Thoracic aorta (tissue), 2 donors: ENCODE data around the gene LMO1. TPM values are rescaled to one million over a fixed set of nuclear protein-coding genes. Genes with fewer than 3 reads are reported as not detected.

ENCODE experiments used
- ATAC-seq: fragments of 150-250 bp; one replicate; pipeline ENCODE4 v1.8.0; 2017; ENCODE audit warnings: low read depth; ENCODE audit not compliant: insufficient number of reproducible peaks, low FRiP score
- DNase-seq: peaks from one replicate; pipeline ENCODE4 v3.0.0-alpha.2; 2020; ENCODE audit warnings: low spot score
- H3K27ac ChIP-seq, 2 donors: fragments of 200-600 bp; sonication (generic); 1 replicate in 1 of 2; 2 replicates in 1 of 2; pipeline ENCODE4 v1.5.1; 2016; ENCODE audit warnings: mild to moderate bottlenecking in 2 of 2, moderate library complexity in 2 of 2
- H3K27me3 ChIP-seq: fragments of 200-600 bp; sonication (generic); replicated peaks from 2 replicates; pipeline ENCODE4 v1.6.0; 2016; ENCODE audit warnings: mild to moderate bottlenecking; ENCODE audit not compliant: insufficient read depth
- H3K36me3 ChIP-seq: fragments of 200-600 bp; sonication (generic); one replicate; pipeline ENCODE4 v1.5.1; 2016
- H3K4me1 ChIP-seq, 2 donors: fragments of 200-600 bp; sonication (generic); 1 replicate in 1 of 2; 2 replicates in 1 of 2; pipeline versions ENCODE4 v1.5.1 to v1.6.0; 2016; ENCODE audit warnings: low read depth in 2 of 2, mild to moderate bottlenecking in 1 of 2; ENCODE audit not compliant: control insufficient read depth in 1 of 2
- H3K4me3 ChIP-seq: fragments of 200-600 bp; sonication (generic); 2 replicates; pipeline ENCODE4 v1.5.1; 2016; ENCODE audit warnings: mild to moderate bottlenecking
- H3K9me3 ChIP-seq: fragments of 200-600 bp; sonication (generic); 2 replicates; pipeline ENCODE4 v1.5.1; 2016
- CTCF ChIP-seq: fragments of 200-600 bp; sonication (generic); IDR thresholded peaks from one replicate; pipeline ENCODE4 v1.5.1; 2019; ENCODE audit warnings: antibody characterized with exemption
- total RNA-seq, 2 donors: library from RNA; depleted of rRNA; stranded (reverse); fragments of >200 nt; gene quantifications; one replicate each; pipeline versions ENCODE4 v1.1.0 to v1.2.3, GENCODE V29; 2016

LMO1 gene
- total RNA-seq, 2 donors from 2014 or later = not detected

GRCh38 chr11:8203414-8203715 lies 60.3 kb downstream of the LMO1 start:
- no peaks in the 10 kb centered on the region for H3K36me3 ChIP-seq

GRCh38 chr11:8202516-8203413 lies 60.9 kb downstream of the LMO1 start:
- no peak for TF ChIP-seq CTCF
- Histone ChIP-seq H3K9me3 (no peaks in the 10 kb centered on the region), H3K27me3 (no peaks in the 10 kb centered on the region), H3K27ac (no peak overlapping the region), H3K4me1 (peaks cover 0 to 7% of the 10 kb centered on the region in 2 donors), H3K36me3 (no peaks in the 10 kb centered on the region), H3K4me3 (no peak overlapping the region)
- no peak for DNase-seq
- no peak for ATAC-seq

More at GRCh38 chr11:8203414-8203715, 60.3 kb downstream of the LMO1 start:
- ATAC-seq (no peak), DNase-seq (no peak)
- Histone ChIP-seq H3K9me3 (no peaks in the 10 kb centered on the region), H3K27ac (no peak overlapping the region), H3K27me3 (no peaks in the 10 kb centered on the region), H3K4me3 (no peak overlapping the region), H3K4me1 (peaks cover 0 to 7% of the 10 kb centered on the region in 2 donors)
- no peak for TF ChIP-seq CTCF

- TF ChIP-seq CTCF = no peak
- Histone ChIP-seq H3K4me3 (no peak overlapping the region), H3K36me3 (no peaks in the 10 kb centered on the region), H3K27ac (no peak overlapping the region), H3K9me3 (no peaks in the 10 kb centered on the region), H3K27me3 (no peaks in the 10 kb centered on the region), H3K4me1 (peaks cover 0 to under 1% of the 10 kb centered on the region in 2 donors)
- DNase-seq = no peak
- ATAC-seq = no peak
These were observed 61.9 kb downstream of the LMO1 start for GRCh38 chr11:8201644-8202365.

- Histone ChIP-seq H3K4me1 (no peaks in the 10 kb centered on the region), H3K27me3 (no peaks in the 10 kb centered on the region), H3K36me3 (no peaks in the 10 kb centered on the region), H3K27ac (no peak overlapping the region), H3K4me3 (no peak overlapping the region), H3K9me3 (no peaks in the 10 kb centered on the region)
- no peak for TF ChIP-seq CTCF
- no peak for ATAC-seq
- DNase-seq = no peak
These were observed 64.0 kb downstream of the LMO1 start for GRCh38 chr11:8199676-8200075.

GRCh38 chr11:8196749-8197148 lies 66.9 kb downstream of the LMO1 start:
- H3K27ac ChIP-seq = no peak overlapping the region
- TF ChIP-seq CTCF = no peak
- no peak overlapping the region for H3K4me3 ChIP-seq

More at GRCh38 chr11:8196749-8197148, 66.9 kb downstream of the LMO1 start:
- no peaks in the 10 kb centered on the region for H3K4me1 ChIP-seq
- H3K9me3 ChIP-seq = no peaks in the 10 kb centered on the region
- no peak for ATAC-seq
- H3K27me3 ChIP-seq = no peaks in the 10 kb centered on the region
- no peak for DNase-seq
- no peaks in the 10 kb centered on the region for H3K36me3 ChIP-seq
